Measurements from ENCODE around the gene FAM76A.
"Not testable (repeated sequence)": the region's sequence is repeated elsewhere in the genome, so short reads cannot be mapped to it uniquely, and the experiment has no call there.

Gene FAM76A

GRCh38 chr1:27774654-27775053 is 48.9 kb downstream of the FAM76A start:
- no peak for DNase-seq (ENCODE audit: low read depth in 2 of 3, low spot score in 1 of 3)

- DNase-seq (ENCODE audit: low read depth in 2 of 3, low spot score in 1 of 3): not testable (repeated sequence)
Observed at GRCh38 chr1:27775336-27775735, 49.6 kb downstream of the FAM76A start.

GRCh38 chr1:27776276-27776675 is 50.5 kb downstream of the FAM76A start:
- not testable (repeated sequence) for DNase-seq (ENCODE audit: low read depth in 2 of 3, low spot score in 1 of 3)

- no peak for DNase-seq (ENCODE audit: low read depth in 2 of 3, low spot score in 1 of 3)
Observed at GRCh38 chr1:27778056-27778455, 52.3 kb downstream of the FAM76A start.

GRCh38 chr1:27779122-27779521 is 53.4 kb downstream of the FAM76A start:
- no peak for DNase-seq (ENCODE audit: low read depth in 2 of 3, low spot score in 1 of 3)

GRCh38 chr1:27782950-27783349 is 57.2 kb downstream of the FAM76A start:
- DNase-seq (ENCODE audit: low read depth in 2 of 3, low spot score in 1 of 3): no peak

- DNase-seq (ENCODE audit: low read depth in 2 of 3, low spot score in 1 of 3): no peak
Observed at GRCh38 chr1:27784700-27785099, 58.9 kb downstream of the FAM76A start.

- no peak for DNase-seq (ENCODE audit: low read depth in 2 of 3, low spot score in 1 of 3)
Observed at GRCh38 chr1:27785781-27786455, 60.2 kb downstream of the FAM76A start.

- DNase-seq (ENCODE audit: low read depth in 2 of 3, low spot score in 1 of 3): no peak
Observed at GRCh38 chr1:27787895-27788294, 62.1 kb downstream of the FAM76A start.

GRCh38 chr1:27789540-27790041 is 63.8 kb downstream of the FAM76A start:
- DNase-seq (ENCODE audit: low read depth in 2 of 3, low spot score in 1 of 3): no peak

GRCh38 chr1:27790270-27790669 is 64.5 kb downstream of the FAM76A start:
- not testable (repeated sequence) for DNase-seq (ENCODE audit: low read depth in 2 of 3, low spot score in 1 of 3)

GRCh38 chr1:27795601-27796000 is 69.8 kb downstream of the FAM76A start:
- no peak for DNase-seq (ENCODE audit: low read depth in 2 of 3, low spot score in 1 of 3)

GRCh38 chr1:27804791-27805190 is 79.0 kb downstream of the FAM76A start:
- no peak for DNase-seq (ENCODE audit: low read depth in 2 of 3, low spot score in 1 of 3)

GRCh38 chr1:27806758-27807157 is 81.0 kb downstream of the FAM76A start:
- DNase-seq (ENCODE audit: low read depth in 2 of 3, low spot score in 1 of 3): no peak

- no peak for DNase-seq (ENCODE audit: low read depth in 2 of 3, low spot score in 1 of 3)
Observed at GRCh38 chr1:27807385-27807784, 81.6 kb downstream of the FAM76A start.

GRCh38 chr1:27808131-27808530 is 82.4 kb downstream of the FAM76A start:
- DNase-seq (ENCODE audit: low read depth in 2 of 3, low spot score in 1 of 3): not testable (repeated sequence)

GRCh38 chr1:27809883-27810282 is 84.1 kb downstream of the FAM76A start:
- no peak for DNase-seq (ENCODE audit: low read depth in 2 of 3, low spot score in 1 of 3)

GRCh38 chr1:27811741-27812500 is 86.2 kb downstream of the FAM76A start:
- no peak for DNase-seq (ENCODE audit: low read depth in 2 of 3, low spot score in 1 of 3)
